HG02885 (cell line): Measurements from ENCODE around the gene CANT1.

Source experiments
- ATAC-seq: cut with Tn5 transposase; IDR thresholded peaks from one replicate; pipeline ENCODE4 v1.9.1; 2021; ENCODE audit warnings: mild to moderate bottlenecking; ENCODE audit not compliant: unreplicated experiment, poor library complexity

The CANT1 gene

GRCh38 chr17:78981010-78981888 is 28.3 kb downstream of the CANT1 start:
- no peak for ATAC-seq

GRCh38 chr17:78980624-78980972 is 29.0 kb downstream of the CANT1 start:
- no peak for ATAC-seq

GRCh38 chr17:78979780-78980623 is 29.6 kb downstream of the CANT1 start, which contains the start of gene LGALS3BP:
TSS of gene LGALS3BP (minus strand) at chr17:78979923. CDS start at chr17:78977191, 2,732 bp downstream.
- no peak for ATAC-seq

GRCh38 chr17:78977997-78978973 is 31.3 kb downstream of the CANT1 start:
- ATAC-seq = no peak

DNA sequence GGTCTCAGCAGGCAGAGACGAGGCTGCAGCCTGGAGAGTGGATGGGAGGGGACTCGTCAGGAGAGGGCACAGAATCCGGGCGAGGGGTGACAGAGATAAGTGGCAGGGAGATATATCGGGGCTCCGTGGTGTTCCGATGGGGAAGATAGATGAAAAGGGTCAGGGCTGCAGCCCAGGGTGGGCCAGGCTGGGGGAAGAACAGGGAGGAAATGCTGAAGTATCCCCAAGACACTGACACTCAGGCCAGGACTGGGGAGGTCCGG is 32.0 kb downstream of the CANT1 start:
- ATAC-seq = no peak

DNA sequence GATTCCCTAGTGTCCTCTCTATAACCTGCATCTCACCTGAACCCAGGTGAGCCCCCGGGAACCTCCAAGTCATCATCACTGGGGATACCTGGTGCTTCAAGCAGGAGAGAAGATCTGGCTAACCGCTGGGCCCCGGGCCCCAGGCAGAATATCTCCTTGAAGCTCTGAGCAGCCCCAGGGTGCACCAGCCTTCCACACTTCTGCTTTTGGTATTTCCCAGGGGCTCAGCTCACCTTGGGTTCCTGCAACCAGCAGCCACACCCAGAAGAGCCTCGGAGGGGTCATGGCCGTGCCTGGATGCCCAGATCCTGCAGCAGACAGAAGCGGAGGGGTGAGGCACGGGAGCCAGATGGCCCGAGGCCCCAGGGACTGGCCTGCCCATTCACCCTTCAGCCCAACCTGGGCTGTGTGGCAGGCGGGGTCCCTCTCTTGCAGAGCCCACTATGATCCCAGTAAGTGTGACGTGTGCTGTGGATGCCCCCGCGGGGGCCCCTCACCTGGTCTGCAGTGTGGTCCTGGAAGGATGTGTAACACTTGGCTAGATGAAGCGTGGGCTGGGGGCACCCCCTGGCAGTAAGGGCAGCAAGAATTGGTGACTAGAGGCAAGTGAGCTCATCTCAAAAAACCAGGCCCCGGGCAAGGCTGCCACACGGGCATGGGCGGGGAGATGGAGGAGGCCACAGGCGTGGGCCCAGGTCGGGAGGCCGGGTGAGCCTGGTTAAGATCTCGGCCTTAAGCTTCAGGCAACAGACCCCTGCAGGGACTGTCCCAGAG is 32.5 kb downstream of the CANT1 start:
- ATAC-seq = no peak

GRCh38 chr17:78974635-78975591 is 34.7 kb downstream of the CANT1 start:
- ATAC-seq = no peak

DNA sequence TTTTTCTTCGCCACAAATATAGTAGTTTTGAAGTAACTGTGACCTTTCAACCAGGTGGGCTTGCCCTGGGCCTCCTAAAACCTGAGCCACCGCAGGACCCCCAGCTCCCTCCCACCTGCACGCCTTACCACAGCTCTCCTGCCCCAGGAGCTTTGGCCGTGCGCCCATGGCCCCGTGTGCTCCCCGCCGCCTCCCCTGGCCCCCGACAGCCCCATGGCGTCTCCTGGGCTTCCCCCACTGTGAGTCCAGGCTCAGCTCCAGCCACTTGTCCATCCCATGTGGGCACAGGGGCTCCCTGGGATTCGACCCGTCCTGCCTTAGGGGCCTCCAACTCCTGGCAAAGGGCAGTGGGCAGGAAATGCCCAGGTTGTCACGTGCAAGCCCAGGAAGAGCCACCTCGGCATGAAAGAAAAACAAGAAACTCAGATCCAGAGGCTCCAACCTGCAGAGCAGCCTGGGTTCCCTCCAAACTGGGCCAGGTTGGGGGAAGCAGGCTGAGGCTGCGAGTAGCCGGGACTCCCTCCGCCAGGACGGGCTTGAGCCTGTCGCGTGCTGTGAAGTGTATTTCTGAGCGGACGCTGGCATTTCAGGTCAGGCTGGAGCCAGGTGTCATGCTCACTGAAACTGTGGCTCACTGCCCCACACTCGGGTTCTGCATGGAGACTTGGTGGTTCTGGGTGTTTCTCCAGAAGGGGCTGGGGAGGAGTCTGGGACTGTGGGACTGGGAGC is 35.6 kb downstream of the CANT1 start:
- no peak for ATAC-seq

DNA sequence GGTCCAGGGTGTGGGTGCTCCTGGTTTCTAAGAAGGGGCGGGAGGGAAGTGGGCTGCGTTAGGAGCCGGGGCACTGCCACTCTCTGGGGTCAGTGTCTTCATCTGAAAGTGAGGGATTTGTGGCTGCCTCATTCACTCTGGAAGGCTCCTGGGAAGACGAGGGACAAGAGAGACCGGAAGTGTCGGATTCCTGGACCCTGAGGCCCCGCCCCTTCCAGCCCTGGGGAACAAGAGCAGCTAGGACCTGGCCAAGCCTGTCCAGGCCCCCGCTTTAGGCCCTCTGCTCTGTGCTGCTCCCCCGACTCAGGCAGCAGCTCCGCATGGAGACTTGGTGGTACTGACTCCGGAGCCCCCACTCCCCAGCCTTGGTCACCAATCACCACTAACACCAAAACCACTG is 36.4 kb downstream of the CANT1 start:
- no peak for ATAC-seq

DNA sequence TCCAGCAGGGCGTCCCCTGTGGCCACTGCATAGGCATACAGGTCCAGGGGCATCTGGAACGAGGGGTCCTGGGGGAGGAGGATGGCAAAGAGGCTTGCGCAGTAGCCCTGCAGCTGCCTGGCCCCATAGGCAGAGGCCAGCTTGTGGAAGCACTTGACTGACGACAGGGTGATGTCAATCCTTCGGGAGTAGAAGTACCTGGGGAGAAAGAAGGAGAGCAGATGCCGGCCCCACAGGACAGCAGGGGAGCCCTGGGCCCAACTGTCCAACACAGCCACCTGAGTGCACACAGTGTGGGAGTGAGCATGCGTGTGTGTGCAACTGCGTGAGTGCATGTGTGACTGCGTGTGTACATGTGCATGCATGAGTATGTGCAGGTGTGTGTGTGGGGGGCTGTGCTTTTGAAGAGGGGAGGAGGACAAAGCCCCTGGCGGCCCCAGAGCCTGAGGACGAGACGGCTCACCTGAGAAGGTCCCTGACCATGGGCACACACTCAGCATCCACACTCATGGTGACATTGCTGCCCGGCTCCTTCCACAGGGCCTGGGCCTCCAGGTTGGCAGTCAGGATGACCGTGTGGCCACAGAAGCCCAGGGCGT is 37.0 kb downstream of the CANT1 start:
- ATAC-seq = no peak

GRCh38 chr17:78971756-78972506 is 37.6 kb downstream of the CANT1 start:
- ATAC-seq = no peak

- ATAC-seq = no peak
These were observed 38.5 kb downstream of the CANT1 start for GRCh38 chr17:78970834-78971755.

- no peak for ATAC-seq
These were observed 39.7 kb downstream of the CANT1 start for GRCh38 chr17:78969865-78970264.

DNA sequence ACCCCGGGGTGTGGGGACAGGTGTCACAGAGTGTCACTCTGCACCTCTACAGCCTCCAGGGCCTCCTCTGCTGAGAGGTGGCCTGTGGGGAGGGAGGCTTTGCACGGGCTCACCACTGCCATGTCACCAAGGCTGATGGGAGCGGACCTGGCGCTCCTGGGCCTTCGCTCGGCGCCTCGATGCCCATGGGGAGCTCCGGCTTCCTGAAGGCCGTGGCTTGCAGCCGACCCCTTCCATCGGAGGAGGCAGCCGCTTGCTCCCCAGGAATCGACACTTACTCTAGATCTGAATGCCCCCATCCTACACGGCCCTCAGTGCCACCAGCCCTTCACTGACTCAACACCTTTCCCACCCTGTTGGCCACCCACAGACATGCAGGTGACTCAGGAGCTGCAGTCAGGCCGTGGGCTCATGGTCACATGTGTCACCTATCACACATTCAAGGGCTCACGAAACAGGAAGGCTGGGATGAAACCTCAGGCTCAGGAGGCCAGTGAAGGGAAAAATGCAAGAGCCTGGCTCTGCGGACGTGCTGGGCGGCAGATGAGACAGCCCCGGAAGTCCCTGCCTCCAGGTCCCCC is 41.7 kb downstream of the CANT1 start:
- no peak for ATAC-seq

DNA sequence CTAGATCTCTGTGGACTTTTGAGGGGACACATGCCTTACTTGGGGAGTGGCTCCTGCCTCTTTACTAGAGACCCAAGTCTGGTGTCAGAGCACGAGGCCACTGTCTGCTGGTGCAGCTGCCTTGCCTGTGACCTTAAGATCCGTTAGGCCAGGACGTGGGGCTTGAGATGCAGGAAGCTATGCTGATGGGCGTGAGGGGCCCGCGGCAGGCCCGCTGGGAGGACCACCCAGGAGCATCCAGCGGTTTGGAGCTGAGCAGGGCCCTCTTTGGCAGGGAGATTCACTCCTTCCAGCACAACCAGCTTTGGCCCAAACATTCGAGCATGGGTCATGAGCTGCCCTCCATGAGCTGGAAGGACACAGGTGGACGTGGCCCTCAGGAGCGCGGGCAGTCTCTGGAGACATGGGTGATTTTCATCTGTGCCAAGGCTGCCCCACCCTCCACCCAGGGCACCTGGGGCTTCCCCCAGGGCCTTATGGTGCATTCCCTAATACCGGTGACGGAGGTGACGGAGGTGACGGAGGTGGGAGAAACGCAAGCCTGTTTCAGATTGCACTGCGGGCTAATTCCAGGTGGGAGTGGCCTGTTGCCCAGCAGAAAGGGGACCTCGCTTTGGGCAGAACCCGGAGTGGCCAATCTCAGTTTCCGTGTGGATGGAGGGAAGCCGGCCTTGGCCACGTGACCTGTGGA is 42.5 kb downstream of the CANT1 start:
- ATAC-seq = no peak
